K562 (cell line): ENCODE results near the gene SSR2. TPM values are rescaled to one million over a fixed set of nuclear protein-coding genes. Genes with fewer than 3 reads are reported as not detected.

Experiments used
- BACH1 ChIP-seq: fragments of 200-800 bp; sonication (Bioruptor generic); IDR thresholded peaks from 2 replicates; pipeline ENCODE4 v1.6.1; 2016; ENCODE audit warnings: missing genetic modification characterization, missing compliant biosample characterization
- CREB1 ChIP-seq, 2 experiments: sonication (generic) in 1 of 2; formaldehyde crosslinking in 1 of 2; IDR thresholded peaks; 2 replicates each; pipeline versions ENCODE4 v1.6.1 to v1.8.0; 2012 to 2022; ENCODE audit warnings: inconsistent platforms in 1 of 2, mild to moderate bottlenecking in 1 of 2, missing genetic modification reagents in 1 of 2, moderate library complexity in 1 of 2
- HDAC2 ChIP-seq: fragments of 450-650 bp; IDR thresholded peaks from 2 replicates; pipeline ENCODE4 v1.6.1; 2016; ENCODE audit warnings: mild to moderate bottlenecking
- HLTF ChIP-seq: fragments of 450-650 bp; IDR thresholded peaks from 2 replicates; pipeline ENCODE4 v1.6.1; 2016
- MAFG ChIP-seq: fragments of 450-650 bp; conservative IDR thresholded peaks from 2 replicates; pipeline ENCODE4 v1.6.1; 2016; ENCODE audit warnings: missing genetic modification characterization, missing compliant biosample characterization
- MAFK ChIP-seq: IDR thresholded peaks from 2 replicates; pipeline ENCODE4 v1.6.1; 2011; ENCODE audit warnings: low read length, improper control_type of control experiment
- MEF2A ChIP-seq: IDR thresholded peaks from 2 replicates; pipeline ENCODE4 v1.6.1; 2011; ENCODE audit warnings: low read depth, mild to moderate bottlenecking, low read length, moderate library complexity; ENCODE audit not compliant: control insufficient read depth
- RCOR1 ChIP-seq, 2 experiments: IDR thresholded peaks; 2 replicates each; pipeline ENCODE4 v1.6.1; 2012; ENCODE audit warnings: low read depth in 2 of 2, low read length in 2 of 2, borderline replicate concordance in 1 of 2, improper control_type of control experiment in 1 of 2
- SAP30 ChIP-seq: fragments of 200-600 bp; sonication (generic); IDR thresholded peaks from 2 replicates; pipeline ENCODE4 v1.6.1; 2012; ENCODE audit warnings: borderline replicate concordance, low read depth, mild to moderate bottlenecking, moderate library complexity, low read length, control low read depth, inconsistent platforms; ENCODE audit not compliant: insufficient read depth, poor library complexity, severe bottlenecking
- SMARCE1 ChIP-seq: fragments of 450-650 bp; IDR thresholded peaks from 2 replicates; pipeline ENCODE4 v1.7.1; 2016; ENCODE audit warnings: mild to moderate bottlenecking
- ZNF589 ChIP-seq: fragments of 200-800 bp; sonication (Bioruptor generic); IDR thresholded peaks from 2 replicates; pipeline ENCODE4 v1.6.1; 2016; ENCODE audit warnings: low read depth, missing genetic modification characterization, missing compliant biosample characterization
- polyA plus RNA-seq, 8 experiments: library from polyadenylated mRNA; depleted of rRNA in 4 of 8; stranded (reverse) in 5 of 8; unstranded in 3 of 8; fragments of >200 nt; fragmentation: Nextera tagmentation in 2 of 8; fragmentation: Illumina TruSeq in 1 of 8; extraction: Ambion mirVana in 2 of 8; extraction: Trizol in 1 of 8; gene quantifications; 2 replicates each; pipeline versions ENCODE4 v1.2.1 to v1.2.3, GENCODE V29; 2011 to 2014; ENCODE audit warnings: inconsistent platforms in 1 of 8, missing spikeins in 1 of 8
- total RNA-seq, 7 experiments: library from RNA; depleted of rRNA in 6 of 7; stranded (reverse); fragments of >200 nt in 6 of 7; fragmentation: Illumina TruSeq in 2 of 7; extraction: Trizol in 2 of 7; gene quantifications; 2 replicates each; pipeline versions ENCODE4 v1.2.1 to v1.2.3, GENCODE V29; 2011 to 2021; ENCODE audit warnings: low replicate concordance in 1 of 7
- TF ChIP-seq, protein P1 (sequence below): fragments of 450-650 bp; IDR thresholded peaks from 2 replicates; pipeline ENCODE4 v1.6.1; 2016; ENCODE audit warnings: mild to moderate bottlenecking, moderate library complexity
- TF ChIP-seq, protein P2 (sequence below): sonication (generic); formaldehyde crosslinking; IDR thresholded peaks from 2 replicates; pipeline ENCODE4 v1.5.0; 2020; ENCODE audit warnings: missing genetic modification reagents

SSR2 gene
- total and polyA plus RNA-seq, 9 of the 15 experiments (the other 6 are each of a cell fraction or from before 2014, with no cell fraction given) = 161 to 411 (median 240) TPM

DNA sequence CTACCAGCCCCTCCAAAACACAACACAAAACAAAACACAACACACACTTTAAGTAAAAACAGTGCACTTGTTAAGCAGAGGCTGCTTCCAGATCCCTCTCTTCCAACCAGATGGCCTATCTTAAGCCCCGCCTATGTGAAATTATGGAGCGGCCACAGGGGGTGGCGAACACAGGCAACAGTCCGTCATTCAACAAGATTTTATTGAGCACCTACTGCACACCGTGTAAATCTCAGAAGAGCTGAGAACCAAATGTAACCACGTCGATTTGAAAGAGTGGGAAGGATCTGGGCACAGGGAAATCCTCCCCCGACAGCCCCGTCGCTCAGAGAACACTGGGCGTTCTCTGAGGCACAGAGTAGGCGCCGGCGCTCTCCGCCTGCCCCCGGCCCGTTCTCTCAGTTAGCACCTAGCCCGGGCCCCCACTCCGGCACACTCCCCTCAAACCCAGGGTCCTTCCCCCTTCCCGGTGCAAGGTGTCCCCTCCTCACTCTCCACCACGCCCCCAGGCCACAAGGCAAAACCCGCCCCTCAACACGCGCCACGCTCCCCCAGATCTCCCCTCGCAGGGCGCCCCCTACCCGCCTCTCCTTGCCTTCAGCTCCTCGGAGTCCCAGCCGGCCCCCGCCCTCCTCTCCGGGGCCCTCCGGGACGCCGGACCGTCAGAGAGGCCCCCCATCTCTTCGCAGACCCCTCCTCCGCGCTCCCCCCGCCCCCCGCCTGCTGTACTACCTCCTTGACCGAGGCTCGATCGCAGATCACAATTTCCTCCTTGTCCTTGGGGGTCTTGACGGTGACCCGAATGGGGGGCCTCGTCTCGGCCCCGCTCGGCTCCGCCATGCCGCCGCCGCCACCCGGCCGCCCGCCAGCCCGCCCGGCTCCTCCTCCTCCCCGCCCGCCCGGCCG, 32.4 kb upstream of the SSR2 start (continued):
- TF ChIP-seq, protein P1, sequence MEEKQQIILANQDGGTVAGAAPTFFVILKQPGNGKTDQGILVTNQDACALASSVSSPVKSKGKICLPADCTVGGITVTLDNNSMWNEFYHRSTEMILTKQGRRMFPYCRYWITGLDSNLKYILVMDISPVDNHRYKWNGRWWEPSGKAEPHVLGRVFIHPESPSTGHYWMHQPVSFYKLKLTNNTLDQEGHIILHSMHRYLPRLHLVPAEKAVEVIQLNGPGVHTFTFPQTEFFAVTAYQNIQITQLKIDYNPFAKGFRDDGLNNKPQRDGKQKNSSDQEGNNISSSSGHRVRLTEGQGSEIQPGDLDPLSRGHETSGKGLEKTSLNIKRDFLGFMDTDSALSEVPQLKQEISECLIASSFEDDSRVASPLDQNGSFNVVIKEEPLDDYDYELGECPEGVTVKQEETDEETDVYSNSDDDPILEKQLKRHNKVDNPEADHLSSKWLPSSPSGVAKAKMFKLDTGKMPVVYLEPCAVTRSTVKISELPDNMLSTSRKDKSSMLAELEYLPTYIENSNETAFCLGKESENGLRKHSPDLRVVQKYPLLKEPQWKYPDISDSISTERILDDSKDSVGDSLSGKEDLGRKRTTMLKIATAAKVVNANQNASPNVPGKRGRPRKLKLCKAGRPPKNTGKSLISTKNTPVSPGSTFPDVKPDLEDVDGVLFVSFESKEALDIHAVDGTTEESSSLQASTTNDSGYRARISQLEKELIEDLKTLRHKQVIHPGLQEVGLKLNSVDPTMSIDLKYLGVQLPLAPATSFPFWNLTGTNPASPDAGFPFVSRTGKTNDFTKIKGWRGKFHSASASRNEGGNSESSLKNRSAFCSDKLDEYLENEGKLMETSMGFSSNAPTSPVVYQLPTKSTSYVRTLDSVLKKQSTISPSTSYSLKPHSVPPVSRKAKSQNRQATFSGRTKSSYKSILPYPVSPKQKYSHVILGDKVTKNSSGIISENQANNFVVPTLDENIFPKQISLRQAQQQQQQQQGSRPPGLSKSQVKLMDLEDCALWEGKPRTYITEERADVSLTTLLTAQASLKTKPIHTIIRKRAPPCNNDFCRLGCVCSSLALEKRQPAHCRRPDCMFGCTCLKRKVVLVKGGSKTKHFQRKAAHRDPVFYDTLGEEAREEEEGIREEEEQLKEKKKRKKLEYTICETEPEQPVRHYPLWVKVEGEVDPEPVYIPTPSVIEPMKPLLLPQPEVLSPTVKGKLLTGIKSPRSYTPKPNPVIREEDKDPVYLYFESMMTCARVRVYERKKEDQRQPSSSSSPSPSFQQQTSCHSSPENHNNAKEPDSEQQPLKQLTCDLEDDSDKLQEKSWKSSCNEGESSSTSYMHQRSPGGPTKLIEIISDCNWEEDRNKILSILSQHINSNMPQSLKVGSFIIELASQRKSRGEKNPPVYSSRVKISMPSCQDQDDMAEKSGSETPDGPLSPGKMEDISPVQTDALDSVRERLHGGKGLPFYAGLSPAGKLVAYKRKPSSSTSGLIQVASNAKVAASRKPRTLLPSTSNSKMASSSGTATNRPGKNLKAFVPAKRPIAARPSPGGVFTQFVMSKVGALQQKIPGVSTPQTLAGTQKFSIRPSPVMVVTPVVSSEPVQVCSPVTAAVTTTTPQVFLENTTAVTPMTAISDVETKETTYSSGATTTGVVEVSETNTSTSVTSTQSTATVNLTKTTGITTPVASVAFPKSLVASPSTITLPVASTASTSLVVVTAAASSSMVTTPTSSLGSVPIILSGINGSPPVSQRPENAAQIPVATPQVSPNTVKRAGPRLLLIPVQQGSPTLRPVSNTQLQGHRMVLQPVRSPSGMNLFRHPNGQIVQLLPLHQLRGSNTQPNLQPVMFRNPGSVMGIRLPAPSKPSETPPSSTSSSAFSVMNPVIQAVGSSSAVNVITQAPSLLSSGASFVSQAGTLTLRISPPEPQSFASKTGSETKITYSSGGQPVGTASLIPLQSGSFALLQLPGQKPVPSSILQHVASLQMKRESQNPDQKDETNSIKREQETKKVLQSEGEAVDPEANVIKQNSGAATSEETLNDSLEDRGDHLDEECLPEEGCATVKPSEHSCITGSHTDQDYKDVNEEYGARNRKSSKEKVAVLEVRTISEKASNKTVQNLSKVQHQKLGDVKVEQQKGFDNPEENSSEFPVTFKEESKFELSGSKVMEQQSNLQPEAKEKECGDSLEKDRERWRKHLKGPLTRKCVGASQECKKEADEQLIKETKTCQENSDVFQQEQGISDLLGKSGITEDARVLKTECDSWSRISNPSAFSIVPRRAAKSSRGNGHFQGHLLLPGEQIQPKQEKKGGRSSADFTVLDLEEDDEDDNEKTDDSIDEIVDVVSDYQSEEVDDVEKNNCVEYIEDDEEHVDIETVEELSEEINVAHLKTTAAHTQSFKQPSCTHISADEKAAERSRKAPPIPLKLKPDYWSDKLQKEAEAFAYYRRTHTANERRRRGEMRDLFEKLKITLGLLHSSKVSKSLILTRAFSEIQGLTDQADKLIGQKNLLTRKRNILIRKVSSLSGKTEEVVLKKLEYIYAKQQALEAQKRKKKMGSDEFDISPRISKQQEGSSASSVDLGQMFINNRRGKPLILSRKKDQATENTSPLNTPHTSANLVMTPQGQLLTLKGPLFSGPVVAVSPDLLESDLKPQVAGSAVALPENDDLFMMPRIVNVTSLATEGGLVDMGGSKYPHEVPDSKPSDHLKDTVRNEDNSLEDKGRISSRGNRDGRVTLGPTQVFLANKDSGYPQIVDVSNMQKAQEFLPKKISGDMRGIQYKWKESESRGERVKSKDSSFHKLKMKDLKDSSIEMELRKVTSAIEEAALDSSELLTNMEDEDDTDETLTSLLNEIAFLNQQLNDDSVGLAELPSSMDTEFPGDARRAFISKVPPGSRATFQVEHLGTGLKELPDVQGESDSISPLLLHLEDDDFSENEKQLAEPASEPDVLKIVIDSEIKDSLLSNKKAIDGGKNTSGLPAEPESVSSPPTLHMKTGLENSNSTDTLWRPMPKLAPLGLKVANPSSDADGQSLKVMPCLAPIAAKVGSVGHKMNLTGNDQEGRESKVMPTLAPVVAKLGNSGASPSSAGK = peak; percentile 55
- TF ChIP-seq MAFG (no peak), SMARCE1 (peak; percentile 61; the same call in 1 of the 2 replicates), CREB1 (IDR thresholded peaks at IDR 0.05) (peak; percentile 26; the same call in 1 of the 2 replicates), CREB1 (CRISPR knock-in tag; IDR thresholded peaks at IDR 0.05) (0 out of 2 replicates have a peak, but pooled peaks have one; percentile 15), RCOR1 (IDR thresholded peaks at IDR 0.05; ENCODE audit: borderline replicate concordance in 1 of 2, low read depth in 2 of 2, low read length in 2 of 2) (peak in 1 of 2 experiments; percentile 76; a peak in 3 of 4 replicates), HLTF (0 out of 2 replicates have a peak, but pooled peaks have one; percentile 7), HDAC2 (peak; percentile 89), MAFK (no peak), MEF2A (no peak), BACH1 (tag) (no peak), SAP30 (peak; percentile 51), ZNF589 (0 out of 2 replicates have a peak, but pooled peaks have one; percentile 5)
- TF ChIP-seq, protein P2, sequence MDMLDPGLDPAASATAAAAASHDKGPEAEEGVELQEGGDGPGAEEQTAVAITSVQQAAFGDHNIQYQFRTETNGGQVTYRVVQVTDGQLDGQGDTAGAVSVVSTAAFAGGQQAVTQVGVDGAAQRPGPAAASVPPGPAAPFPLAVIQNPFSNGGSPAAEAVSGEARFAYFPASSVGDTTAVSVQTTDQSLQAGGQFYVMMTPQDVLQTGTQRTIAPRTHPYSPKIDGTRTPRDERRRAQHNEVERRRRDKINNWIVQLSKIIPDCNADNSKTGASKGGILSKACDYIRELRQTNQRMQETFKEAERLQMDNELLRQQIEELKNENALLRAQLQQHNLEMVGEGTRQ (CRISPR knock-in tag) = no peak
